GM12864 (cell line): Measurements from ENCODE around the gene RAPGEF6.
"Not testable (repeated sequence)": the region's sequence is repeated elsewhere in the genome, so short reads cannot be mapped to it uniquely, and the experiment has no call there.

Experiments used
- DNase-seq: peaks from one replicate; pipeline ENCODE4 v3.0.0-alpha.2; 2011; ENCODE audit warnings: low read depth
- H3K4me3 ChIP-seq: 2 replicates; pipeline ENCODE4 v1.5.1; 2011; ENCODE audit warnings: mild to moderate bottlenecking, low read depth, low read length, control low read depth
- CTCF ChIP-seq: IDR thresholded peaks from 2 replicates; pipeline ENCODE4 v1.5.1; 2011; ENCODE audit warnings: low read depth, mild to moderate bottlenecking, moderate library complexity, low read length, control low read depth, inconsistent platforms; ENCODE audit errors: missing control alignments

RAPGEF6 gene

GRCh38 chr5:131491749-131492148, 143.3 kb downstream of the RAPGEF6 start:
- no peak for DNase-seq
- TF ChIP-seq CTCF, result no peak
- H3K4me3 ChIP-seq, result no peak overlapping the region

- DNase-seq, result peak; percentile 70
- H3K4me3 ChIP-seq, result no peak overlapping the region
- TF ChIP-seq CTCF, result no peak
Observed at GRCh38 chr5:131488463-131488862, 146.6 kb downstream of the RAPGEF6 start.

- DNase-seq, result not testable (repeated sequence)
Observed at GRCh38 chr5:131487371-131487770, 147.7 kb downstream of the RAPGEF6 start.

GRCh38 chr5:131482617-131483016, 152.4 kb downstream of the RAPGEF6 start:
- no peak for DNase-seq
- H3K4me3 ChIP-seq, result no peak overlapping the region
- TF ChIP-seq CTCF, result no peak

More at GRCh38 chr5:131487371-131487770, 147.7 kb downstream of the RAPGEF6 start:
- not testable (repeated sequence) for H3K4me3 ChIP-seq

- no peak for DNase-seq
- no peak overlapping the region for H3K4me3 ChIP-seq
- no peak for TF ChIP-seq CTCF
Observed at GRCh38 chr5:131481569-131481968, 153.5 kb downstream of the RAPGEF6 start.

GRCh38 chr5:131475541-131475941, 159.5 kb downstream of the RAPGEF6 start:
- DNase-seq, result no peak
- no peak overlapping the region for H3K4me3 ChIP-seq
- no peak for TF ChIP-seq CTCF

- DNase-seq, result no peak
- no peak for TF ChIP-seq CTCF
Observed at GRCh38 chr5:131473731-131474130, 161.3 kb downstream of the RAPGEF6 start.

More at GRCh38 chr5:131473731-131474130, 161.3 kb downstream of the RAPGEF6 start:
- H3K4me3 ChIP-seq, result no peak overlapping the region
